GM18526 (cell line): ENCODE data around the gene BRDT.

Experiments used
- POLR2A ChIP-seq: IDR thresholded peaks from 3 replicates; pipeline ENCODE4 v1.6.1; 2011; ENCODE audit not compliant: insufficient read length; ENCODE audit errors: extremely low read depth

BRDT gene

DNA sequence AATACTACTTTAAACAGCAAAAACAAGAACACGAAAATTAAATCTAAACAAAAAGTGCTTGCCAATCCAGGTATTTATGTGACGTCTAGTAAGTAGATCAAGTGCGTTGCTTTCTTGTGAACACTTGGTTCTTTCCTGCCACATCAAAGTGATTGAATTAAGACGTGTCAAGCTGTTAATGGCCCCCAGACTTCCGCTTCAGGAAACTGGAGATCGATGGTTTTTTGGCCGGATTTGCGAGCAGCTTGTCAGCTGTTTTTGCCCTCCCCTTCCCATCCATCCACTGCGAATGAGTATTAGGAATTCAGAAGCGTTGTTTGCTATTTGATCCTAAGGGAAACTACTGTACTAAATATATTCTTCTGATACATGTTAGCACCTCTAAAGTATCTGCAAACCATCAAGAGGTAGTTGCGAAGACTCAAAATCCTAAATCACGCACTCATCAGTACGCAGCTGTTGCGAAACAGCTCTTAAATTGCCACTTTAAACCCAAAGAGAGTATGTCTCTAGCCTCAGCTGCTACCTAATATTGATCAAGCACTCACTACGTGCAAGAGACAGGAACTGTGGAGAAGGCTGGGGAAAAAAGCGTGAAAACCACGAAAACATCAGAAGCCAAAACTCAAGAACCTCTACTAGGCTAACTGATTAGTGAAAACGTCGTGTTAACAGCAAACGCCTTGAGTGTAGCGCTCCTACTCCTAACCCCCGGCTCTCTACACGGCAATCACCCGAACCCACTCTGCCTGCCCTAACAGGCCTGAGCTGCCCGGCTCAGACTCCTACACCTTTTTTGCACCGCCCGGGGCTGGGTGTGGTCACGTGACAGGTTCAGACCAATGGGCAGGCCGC is 473 bp upstream of the BRDT start:
- TF ChIP-seq POLR2A, result no peak

DNA sequence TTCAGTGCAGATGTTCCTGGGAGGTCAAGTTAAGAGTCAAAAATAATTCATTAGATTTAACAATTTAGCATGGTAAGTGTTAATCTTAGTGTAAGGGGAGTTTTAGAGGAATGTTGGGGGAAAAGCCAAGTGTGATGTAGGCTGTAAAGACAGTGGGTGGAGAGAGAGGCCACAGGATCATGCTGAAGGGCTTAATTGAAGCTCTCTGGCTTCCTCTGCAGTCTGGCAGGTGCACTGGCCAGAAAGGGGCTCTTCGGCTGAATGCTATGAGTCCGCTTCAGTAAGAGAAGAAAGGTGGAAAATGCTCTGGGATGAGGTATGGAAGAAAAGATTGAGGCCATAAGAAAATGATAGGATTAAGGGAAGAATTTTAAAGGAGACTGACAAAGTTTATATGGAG is 3.0 kb downstream of the BRDT start:
- TF ChIP-seq POLR2A, result no peak

- no peak for TF ChIP-seq POLR2A
These were observed 9.7 kb downstream of the BRDT start for GRCh38 chr1:91958926-91959325.

DNA sequence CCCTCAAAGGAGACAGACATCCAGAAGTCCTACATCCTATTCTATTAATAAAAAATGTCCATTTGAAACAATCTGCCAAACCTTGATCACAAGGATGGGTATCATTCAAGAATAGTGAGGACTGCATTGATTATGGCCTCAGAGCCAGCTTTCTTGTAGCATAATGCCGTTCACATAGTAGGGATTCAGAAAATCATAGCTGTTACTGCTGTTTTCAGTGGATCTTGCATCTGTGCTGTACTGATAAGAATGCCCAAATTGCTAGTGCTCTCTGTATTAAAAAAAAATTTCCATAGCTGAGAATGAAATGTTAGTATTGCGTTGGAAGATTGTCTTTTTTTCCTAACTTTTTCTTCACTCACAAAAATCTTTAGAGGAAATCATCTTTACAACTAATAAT is 19.1 kb downstream of the BRDT start:
- TF ChIP-seq POLR2A, result no peak

DNA sequence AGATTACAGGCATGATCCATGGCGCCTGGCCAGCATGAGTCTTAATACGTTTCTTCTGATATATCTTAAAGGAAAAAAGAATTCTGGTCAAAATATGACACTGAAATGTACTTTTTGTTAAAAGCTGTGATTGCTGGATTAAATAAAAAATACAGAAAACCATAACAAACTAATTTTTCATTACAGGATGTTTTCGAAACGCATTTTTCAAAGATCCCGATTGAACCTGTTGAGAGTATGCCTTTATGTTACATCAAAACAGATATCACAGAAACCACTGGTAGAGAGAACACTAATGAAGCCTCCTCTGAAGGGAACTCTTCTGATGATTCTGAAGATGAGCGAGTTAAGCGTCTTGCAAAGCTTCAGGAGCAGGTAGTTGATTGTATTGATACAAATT is 30.2 kb downstream of the BRDT start:
- TF ChIP-seq POLR2A, result no peak

GRCh38 chr1:91980663-91981062 is 31.5 kb downstream of the BRDT start:
- no peak for TF ChIP-seq POLR2A

- no peak for TF ChIP-seq POLR2A
These were observed 32.9 kb downstream of the BRDT start for GRCh38 chr1:91981996-91982609.

GRCh38 chr1:91993256-91993655 is 44.1 kb downstream of the BRDT start:
- TF ChIP-seq POLR2A, result no peak

GRCh38 chr1:91997607-91998195 is 48.5 kb downstream of the BRDT start:
- no peak for TF ChIP-seq POLR2A

DNA sequence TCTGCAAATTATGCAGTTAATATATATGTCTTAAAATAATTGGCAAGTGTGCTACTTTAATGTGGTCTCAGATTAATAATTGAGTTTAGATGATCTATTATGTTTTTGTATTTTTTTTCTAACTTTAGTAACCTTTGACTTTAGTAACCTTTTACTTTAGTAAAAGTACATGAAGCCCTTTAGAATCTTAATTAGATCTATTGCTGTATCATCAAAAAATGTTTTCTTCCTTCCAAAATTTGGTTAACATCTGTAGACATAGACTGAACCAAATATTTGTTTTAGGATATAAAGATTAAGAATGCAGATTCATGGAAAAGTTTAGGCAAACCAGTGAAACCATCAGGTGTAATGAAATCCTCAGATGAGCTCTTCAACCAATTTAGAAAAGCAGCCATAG is 54.9 kb downstream of the BRDT start:
- no peak for TF ChIP-seq POLR2A

GRCh38 chr1:92013923-92014322 is 64.7 kb downstream of the BRDT start:
- TF ChIP-seq POLR2A, result no peak

DNA sequence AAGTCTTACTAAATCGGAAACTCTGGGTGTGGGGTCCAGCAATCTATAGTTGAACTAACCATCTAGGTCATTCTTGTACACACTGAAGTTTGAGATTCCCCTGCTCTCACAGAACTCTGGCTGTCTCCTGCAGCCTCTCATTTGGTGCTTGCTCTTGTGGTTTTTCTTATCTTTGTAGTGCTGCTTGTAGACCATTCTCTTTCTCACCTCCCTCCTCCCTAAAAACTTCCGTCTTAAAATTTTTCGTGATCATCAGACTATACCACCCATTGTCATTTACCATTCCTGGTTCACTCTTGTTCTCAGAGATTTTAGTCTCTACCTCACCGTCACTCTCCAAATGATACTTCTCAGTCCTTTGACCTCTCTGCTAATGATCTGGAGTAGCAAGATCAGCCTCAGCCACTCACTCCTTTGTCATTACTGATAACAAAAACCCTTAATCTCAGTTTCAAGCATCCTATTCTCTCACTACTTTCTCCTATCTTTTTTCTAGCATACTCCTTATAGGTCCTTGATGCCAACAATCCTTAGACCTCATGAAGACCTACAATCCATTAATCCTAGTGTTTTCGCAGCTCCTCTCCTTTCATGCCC is 67.6 kb downstream of the BRDT start:
- no peak for TF ChIP-seq POLR2A

- TF ChIP-seq POLR2A, result no peak
These were observed 68.5 kb downstream of the BRDT start for GRCh38 chr1:92017656-92018055.

- TF ChIP-seq POLR2A, result no peak
These were observed 77.6 kb downstream of the BRDT start for GRCh38 chr1:92026806-92027205.

DNA sequence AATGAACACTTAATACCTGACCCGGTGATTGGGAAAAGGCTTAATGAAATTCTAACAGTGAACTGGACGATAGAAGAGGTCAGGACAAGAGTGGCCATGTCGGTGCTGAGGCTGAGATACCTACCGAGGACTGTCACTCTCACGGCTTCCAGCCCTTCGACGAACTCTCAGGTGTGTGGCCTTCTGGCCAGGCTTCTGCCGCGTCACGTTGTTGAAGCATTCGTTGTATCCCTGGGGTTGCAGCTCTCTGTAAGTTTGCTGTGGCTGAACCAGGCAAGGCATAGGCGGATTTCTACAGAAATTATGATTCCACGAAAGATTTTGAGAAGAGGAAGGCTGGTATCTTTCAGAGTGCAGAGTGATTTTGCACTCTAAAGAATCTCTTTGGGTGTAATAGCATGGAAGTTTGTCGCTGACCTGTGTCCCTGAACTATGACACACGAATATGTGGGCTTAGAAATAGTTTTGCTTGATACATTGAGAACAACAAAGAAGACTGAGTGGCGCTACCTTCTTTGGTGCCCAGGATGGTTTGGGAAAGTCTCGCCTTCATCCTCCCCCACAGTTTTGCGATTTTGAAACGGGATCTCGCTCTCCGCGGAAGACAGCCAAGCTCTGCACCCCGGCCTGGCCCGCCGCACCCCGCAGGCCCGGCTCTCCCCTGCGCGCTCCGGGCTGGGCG is 80.2 kb downstream of the BRDT start:
- no peak for TF ChIP-seq POLR2A

DNA sequence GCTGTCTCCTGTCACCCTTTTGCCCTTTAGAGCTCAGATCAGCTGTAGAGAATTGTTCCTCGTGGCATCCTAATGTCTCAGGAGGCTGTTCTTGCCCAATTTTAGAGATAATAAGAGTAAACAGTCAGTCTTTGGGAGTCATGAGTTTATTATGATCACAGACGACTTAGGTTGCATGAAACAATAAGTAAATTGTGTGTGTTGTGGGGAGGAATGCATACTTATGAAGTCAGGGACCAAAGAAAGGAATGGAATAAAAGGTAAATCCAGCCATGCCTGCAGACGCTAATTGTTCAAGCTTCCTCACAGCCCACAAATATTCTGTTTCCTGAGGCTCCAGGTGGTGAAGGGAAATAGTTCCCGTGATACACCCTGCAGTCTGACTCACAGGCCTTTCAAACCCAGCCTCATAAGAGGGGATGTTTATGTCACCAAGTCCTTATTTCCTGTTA is 81.5 kb downstream of the BRDT start:
- no peak for TF ChIP-seq POLR2A
